Measurements from ENCODE around the gene IL1B.

DNA sequence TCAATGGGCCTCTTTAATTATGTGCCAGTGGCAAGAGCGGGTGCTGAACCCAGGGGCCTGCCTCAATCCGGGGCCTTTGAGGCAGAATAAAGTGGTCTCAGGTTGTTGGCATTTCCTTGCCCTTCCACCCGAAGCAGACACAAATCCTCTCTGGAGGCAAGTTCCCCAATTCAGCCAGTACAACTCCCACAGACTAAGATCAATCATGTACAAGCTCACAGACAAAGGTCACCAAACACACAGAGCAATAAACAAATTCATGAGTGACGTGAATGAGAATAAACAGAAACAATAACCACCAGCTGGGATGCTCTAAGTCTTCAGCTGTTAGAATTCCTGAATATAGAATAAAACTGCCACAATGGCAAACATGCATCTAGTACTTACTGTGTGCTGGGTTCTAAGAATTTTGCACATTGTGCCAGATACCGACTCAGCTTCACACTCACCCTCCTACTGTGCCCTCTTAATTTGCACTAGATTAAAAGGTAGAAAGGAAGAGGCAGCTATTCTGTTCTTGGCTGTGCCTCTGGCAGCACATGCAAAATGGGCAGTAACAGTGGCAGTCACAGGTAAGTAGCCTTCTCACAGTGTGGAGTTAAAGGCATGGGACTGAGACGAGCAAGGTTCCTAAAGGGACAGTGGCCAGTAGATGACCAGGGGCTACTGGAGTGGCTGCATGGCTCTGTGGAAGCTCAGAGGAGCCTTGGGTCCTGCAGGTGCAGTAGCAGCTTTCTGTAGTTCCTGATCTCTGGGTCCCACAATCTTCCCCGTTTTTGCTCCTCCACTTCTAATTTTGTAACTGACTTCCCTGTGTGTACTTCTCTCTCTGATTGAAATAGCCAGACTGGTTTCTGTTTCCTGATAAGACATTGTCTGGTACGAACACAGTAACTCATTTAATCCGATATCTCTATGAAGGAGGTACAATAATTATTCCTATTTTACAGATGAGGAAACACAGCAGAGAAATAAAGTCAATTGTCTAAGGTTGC is 34.6 kb upstream of the IL1B start:
- no peak for TF ChIP-seq GATA2 (IDR thresholded peaks at IDR 0.05; ENCODE audit: low read depth, low read length)
- TF ChIP-seq GATA3 (IDR thresholded peaks at IDR 0.05; ENCODE audit: low read depth, low read length): no peak

Data from SH-SY5Y (cell line).